ENCODE measurements around the gene SMAD1.

SMAD1 gene

DNA sequence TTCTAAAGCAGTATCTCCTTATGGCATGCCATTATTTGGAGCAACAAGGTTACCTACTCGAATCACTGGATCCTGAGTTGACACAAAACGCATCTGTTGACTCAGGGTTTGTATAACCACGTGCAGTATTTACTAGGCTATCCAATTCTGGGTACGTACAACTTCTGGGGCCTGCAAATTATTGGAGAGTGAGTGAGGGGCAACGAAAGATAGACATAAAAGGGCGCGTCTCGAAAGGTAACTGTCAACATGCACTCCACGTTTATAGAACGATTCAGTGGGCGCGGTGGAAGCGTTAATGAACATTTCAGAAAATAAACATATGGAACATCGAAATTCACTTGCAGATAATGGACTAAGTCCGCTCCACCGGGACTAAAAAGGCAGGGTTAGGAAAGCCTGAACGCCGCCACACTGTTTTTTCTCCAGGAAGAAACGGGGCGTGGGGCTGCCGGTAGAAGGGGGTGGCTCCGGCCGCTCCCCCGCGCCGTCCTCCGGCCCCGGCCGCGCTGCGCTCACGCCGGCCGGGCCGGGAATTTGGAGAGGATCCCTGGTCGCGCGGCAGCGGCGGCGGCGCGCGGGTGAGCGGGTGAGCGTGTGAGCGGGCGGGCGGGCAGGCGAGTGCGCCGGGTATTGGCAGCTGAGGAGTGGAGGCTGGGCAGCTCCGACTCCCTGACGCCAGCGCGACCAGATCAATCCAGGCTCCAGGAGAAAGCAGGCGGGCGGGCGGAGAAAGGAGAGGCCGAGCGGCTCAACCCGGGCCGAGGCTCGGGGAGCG lies at the start of gene SMAD1:
Gene SMAD1 (plus strand): TSS at position 690 of the 778 bp plus-strand sequence. CDS start 32,761 bp downstream, outside the sequence.
- DNase-seq (ENCODE audit: low spot score): peak; percentile 83

DNA sequence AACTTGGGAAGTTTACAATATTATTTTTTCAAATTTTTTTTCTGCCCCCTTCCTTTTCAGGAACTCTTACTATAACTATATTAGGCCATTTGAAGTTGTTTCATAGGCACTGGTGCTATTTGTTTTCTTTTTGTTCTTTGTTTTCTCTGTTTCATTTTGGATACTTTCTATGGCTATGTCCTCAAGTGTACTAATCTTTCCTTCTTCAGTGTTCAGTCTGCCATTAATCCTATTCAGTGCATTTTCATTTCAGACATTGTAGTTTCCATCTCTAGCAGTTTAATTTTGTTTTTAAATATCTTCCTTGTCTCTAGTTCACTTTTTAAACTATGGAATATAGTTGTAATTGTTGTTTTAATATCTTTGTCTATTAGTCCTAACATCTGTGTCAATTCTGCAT lies 48.0 kb upstream of the SMAD1 start:
- DNase-seq (ENCODE audit: low spot score): no peak

DNA sequence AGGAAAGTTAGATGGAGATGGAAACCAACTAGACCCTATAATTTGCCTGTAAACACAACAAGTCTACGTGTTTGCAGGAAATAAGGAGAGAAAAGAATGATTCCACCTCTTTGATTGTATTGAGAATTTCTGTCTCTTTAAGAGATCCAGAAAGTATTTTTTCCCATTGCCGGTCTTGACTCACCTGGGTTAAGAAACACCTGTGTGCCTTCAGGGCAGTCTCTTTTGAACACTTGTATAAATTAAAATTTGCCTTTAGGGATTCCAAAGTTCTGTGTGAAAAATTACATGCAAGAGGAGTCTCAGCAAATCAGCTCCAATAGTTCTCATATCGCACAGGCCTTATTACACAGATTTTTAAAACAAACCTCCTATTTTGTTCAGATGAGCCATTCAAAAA lies 46.0 kb upstream of the SMAD1 start:
- DNase-seq (ENCODE audit: low spot score): no peak

DNA sequence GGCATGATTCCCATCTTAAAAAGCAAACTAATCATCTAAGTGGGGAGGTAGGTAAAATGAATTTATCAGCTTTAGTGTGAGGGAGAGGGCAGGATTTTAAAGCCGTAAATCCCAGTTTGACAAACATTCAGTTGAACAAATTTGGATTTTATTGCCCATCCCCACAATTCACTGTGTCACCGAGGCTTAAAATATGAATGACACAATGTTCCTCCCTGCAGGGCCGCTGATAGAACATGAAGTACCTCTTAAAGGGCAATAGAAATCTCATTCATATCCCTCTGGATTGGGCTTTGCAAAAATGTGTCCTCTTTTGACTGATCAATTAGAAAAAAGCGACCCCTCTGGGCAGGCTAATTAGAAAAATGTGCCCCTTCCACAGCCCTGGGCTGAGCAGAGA lies 45.5 kb upstream of the SMAD1 start:
- DNase-seq (ENCODE audit: low spot score): no peak

DNA sequence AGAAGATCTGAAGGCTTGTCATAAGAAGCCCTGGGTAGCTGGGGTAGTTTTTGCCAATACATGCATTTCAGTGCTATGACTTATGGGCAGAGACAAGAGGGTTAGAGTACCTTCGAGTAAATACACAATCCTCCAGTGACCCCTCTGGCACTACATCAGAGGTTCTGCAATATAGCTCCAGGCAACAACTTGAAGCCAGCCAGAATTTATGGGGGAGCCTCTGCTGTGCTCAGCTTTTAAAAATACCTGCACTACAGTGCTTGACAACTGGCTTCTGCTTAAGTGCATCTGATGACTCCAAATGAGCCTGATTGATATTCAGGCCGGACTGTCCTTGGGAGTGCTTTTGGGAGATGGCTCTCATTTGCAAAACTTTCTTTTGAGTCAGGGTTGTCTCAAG lies 44.9 kb upstream of the SMAD1 start:
- DNase-seq (ENCODE audit: low spot score): no peak

GRCh38 chr4:145437466-145437865 lies 44.2 kb upstream of the SMAD1 start:
- no peak for DNase-seq (ENCODE audit: low spot score)

- DNase-seq (ENCODE audit: low spot score): no peak
Measured at GRCh38 chr4:145438298-145438697, 43.4 kb upstream of the SMAD1 start.

GRCh38 chr4:145440292-145441007 lies 41.2 kb upstream of the SMAD1 start:
- no peak for DNase-seq (ENCODE audit: low spot score)

GRCh38 chr4:145446184-145446583 lies 35.5 kb upstream of the SMAD1 start:
- DNase-seq (ENCODE audit: low spot score): no peak

DNA sequence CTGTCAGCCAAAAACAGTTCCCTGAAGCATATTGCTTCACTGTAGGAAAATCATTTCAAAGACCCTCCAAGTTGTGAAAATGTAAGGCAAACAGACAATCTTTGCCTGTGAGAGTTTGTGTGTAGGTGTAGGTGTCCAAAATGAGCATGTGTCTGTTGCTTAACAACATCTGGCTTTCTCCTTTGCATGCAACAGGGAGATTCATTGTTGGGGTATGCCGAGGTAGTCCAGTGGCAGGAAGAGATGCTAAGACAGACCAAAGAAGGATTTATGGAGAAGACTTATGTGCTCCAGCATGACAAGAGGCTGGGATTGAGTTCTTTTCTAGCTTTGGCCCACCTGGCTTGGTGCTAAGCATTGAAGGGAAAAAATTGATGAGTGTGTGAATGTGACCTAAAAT lies 29.8 kb upstream of the SMAD1 start:
- DNase-seq (ENCODE audit: low spot score): no peak

DNA sequence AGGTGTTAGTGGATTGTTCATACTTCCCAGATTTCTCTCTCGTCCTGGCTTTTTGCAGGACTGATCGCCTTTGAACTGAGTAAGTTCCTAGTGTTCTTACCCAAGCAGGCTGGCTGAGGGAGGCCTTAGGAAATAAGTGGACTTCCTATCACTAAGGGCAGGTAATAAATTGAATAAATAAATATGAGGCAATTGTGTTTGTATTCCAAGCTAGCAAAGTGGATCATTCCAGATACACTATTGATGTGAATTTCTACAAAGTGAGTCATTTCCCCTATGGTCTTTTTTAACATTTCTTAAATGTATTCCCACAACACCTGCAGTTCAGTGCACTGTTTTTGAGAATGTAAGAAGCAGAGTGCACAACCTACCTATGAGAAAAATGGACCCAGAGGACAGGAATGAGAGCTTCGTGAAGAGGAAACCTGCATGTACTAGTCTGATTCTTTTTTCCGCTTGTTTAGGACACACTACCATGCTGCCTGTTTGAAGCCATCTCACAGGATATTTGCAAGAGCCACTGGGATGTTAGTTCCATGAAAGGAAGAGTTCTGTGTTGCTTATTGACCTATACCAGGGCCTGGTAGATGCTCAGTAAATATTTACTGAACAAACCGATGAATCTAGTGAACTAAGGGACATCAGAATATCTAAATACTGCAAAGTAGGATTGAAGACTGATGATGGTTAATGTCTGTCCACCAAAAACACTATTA lies 29.0 kb upstream of the SMAD1 start:
- no peak for DNase-seq (ENCODE audit: low spot score)

DNA sequence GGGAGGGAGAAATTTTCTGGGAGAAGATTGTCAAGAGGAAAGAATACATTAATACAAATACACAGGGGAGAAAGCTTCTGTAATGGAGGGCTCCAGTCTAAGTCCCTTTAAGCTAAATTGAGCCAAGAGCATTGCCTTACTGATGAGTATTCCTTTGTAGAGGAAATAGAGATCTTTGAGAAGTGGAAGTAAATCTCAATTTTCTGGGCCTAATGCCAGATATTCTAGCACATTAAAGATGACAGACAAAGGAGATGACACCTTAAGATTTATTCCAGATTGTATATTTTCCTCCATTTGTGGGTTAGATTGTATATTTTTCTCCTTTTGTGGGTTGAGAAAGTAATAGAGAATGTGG lies 28.5 kb upstream of the SMAD1 start:
- no peak for DNase-seq (ENCODE audit: low spot score)

DNA sequence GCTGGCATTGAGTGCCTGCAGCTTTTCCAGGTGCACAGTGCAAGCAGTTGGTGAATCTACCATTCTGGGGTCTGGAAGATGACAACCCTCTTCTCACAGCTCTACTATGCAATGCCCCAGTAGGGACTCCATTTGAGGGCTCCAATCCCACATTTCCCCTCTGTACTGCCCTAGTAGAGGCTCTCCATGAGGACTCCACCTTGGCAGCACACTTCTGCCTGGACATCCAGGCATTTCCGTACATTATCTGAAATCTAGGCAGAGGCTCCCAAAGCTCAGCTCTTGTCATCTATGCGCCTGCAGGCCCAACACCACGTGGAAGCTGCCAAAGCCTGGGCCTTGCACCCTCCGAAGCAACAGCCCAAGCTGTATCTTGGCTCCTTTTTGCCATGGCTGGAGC lies 8.4 kb upstream of the SMAD1 start:
- no peak for DNase-seq (ENCODE audit: low spot score)

DNA sequence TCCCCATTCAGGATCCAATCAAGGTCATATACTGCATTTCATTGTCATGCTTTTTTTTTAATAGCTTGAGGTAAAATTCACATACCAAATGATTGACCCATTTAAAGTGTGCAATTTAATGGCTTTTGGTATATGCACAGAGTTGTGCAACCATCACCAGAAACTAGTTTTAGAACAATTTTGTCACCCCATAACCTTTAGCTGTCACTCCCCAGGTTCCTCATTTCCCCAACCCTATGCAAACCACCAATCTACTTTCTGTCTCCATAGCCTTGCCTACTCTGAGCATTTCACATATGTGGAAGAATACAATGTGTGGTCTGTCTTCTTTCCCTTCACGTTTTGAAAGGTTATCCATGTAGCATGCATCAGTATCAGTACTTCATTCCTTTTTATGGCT lies 1.4 kb upstream of the SMAD1 start:
- DNase-seq (ENCODE audit: low spot score): no peak

DNA sequence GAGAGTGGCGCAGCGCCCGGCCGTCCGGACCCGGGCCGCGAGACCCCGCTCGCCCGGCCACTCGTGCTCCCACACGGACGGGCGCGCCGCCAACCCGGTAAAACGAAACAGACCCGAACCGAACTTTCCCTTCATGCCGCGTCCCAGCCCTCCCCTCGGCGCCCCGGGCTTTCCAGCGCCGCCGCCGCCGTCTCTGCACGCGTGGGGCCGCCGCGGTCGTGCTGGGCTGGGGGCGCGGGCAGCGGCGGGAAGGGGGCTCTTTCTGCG lies 222 bp downstream of the SMAD1 start:
- DNase-seq (ENCODE audit: low spot score): no peak

GRCh38 chr4:145482209-145483037 lies 770 bp downstream of the SMAD1 start:
- peak; percentile 74 for DNase-seq (ENCODE audit: low spot score)

DNA sequence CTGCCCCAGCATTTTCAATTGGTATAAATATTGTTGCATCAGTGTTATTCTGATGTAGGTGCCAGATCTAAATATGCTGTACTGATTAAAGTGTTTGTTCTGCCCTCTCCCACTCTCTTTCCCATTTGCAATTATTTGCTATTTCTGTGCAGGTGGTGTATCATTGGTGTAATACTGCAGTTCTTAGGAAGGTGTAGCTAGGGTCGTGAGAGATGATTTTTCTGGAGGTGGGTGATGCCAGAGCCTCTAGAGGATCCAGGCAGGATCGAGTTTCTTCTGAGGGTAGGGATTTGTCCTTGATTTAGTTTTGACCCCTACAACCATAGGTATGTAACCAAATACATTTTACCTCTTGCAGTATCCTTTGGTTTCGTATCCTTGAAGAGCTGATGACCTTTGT lies 1.9 kb downstream of the SMAD1 start:
- DNase-seq (ENCODE audit: low spot score): no peak

- DNase-seq (ENCODE audit: low spot score): peak; percentile 16
Measured at GRCh38 chr4:145484225-145484846, 2.7 kb downstream of the SMAD1 start.

DNA sequence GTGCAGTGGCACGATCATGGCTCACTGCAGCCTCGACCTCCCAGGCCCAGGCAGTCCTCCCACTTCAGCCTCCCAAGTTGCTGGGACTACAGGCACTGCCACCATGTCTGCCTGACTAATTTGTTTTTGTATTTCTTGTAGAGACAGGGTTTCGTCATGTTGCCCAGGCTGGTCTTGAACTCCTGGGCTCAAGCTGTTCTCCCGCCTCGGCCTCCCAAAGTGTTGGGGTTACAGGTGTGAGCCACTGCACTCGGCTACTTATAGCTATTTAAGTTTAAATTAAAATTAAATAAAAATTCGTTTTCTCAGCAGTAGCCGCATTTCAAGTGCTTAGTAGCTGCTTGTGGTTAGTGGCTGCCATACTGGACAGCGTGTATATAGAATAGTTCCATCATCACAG lies 3.5 kb downstream of the SMAD1 start:
- DNase-seq (ENCODE audit: low spot score): no peak

- DNase-seq (ENCODE audit: low spot score): no peak
Measured at GRCh38 chr4:145486603-145487002, 5.0 kb downstream of the SMAD1 start.

DNA sequence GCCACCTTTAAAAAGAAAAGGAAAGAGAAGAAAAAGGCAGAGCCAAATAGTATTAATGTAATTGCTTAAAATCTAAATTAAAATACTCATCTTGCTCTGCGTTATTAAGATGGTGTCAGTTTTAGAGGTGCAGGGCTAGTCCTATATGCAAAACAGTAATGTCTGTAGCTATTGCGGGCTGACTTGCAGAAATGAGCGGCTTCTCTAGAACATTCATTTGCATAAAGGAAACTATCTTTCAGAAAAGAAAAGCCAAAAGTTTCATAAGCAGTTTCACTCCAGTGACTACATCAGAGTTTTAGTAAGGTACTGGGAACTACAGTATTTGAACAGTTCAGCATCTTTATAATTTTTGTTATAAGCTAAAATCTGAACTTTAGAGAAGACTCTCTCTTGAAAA lies 6.0 kb downstream of the SMAD1 start:
- DNase-seq (ENCODE audit: low spot score): no peak

DNA sequence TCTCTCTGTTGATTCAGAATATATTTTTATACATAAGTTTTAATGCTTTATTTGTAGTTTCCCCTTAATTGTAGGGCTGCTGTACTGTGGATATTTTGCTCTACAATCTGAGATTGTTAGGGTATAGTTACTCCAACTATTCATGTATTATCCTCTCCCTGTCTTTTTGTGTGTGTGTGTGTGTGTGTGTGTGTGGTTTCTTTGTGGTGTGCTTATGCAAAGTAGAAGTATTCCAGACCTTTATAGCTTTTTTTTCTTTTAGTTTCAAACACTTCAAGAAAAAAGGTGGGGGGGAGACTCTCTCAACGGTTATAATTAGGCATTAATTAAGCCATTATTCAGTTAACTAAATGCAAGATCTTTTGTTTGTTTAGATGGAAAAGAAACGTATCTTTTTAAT lies 6.7 kb downstream of the SMAD1 start:
- DNase-seq (ENCODE audit: low spot score): no peak
